Neural cell (in vitro differentiated cells): ENCODE data around the gene OCRL. TPM values are rescaled to one million over a fixed set of nuclear protein-coding genes. Genes with fewer than 3 reads are reported as not detected.

ENCODE experiments used
- H2AFZ ChIP-seq: fragments of 200-600, 300-800 bp; sonication (generic), shearing (Covaris generic); 2 replicates; pipeline ENCODE4 v1.6.0; 2014; ENCODE audit warnings: low read depth, mild to moderate bottlenecking, antibody characterized with exemption, low read length, moderate library complexity
- H3F3A ChIP-seq: fragments of 200-600 bp; shearing (Covaris generic); 2 replicates; pipeline ENCODE4 v1.6.1; 2016; ENCODE audit warnings: mild to moderate bottlenecking, moderate library complexity, mixed read lengths, antibody characterized with exemption, low read length; ENCODE audit not compliant: insufficient read depth, poor library complexity, severe bottlenecking
- H3K27ac ChIP-seq: fragments of 200-600, 300-800 bp; sonication (generic), shearing (Covaris generic); 2 replicates; pipeline ENCODE4 v1.5.1; 2014; ENCODE audit warnings: mild to moderate bottlenecking, low read length, moderate library complexity
- H3K27me3 ChIP-seq: fragments of 300-800, 200-600 bp; sonication (generic), shearing (Covaris generic); 2 replicates; pipeline ENCODE4 v1.6.0; 2014; ENCODE audit warnings: mild to moderate bottlenecking, low read depth, low read length, moderate library complexity; ENCODE audit not compliant: insufficient read depth
- H3K36me3 ChIP-seq: fragments of 300-800, 200-600 bp; sonication (generic), shearing (Covaris generic); 2 replicates; pipeline ENCODE4 v1.5.1; 2014; ENCODE audit warnings: mild to moderate bottlenecking, antibody characterized with exemption, low read length, moderate library complexity; ENCODE audit not compliant: insufficient read depth
- H3K4me2 ChIP-seq: fragments of 300-800, 200-600 bp; sonication (generic), shearing (Covaris generic); 2 replicates; pipeline ENCODE4 v1.6.0; 2014; ENCODE audit warnings: mild to moderate bottlenecking, low read length
- H3K4me3 ChIP-seq: fragments of 300-800, 200-600 bp; sonication (generic), shearing (Covaris generic); 2 replicates; pipeline ENCODE4 v1.5.1; 2014; ENCODE audit warnings: mild to moderate bottlenecking, low read length, moderate library complexity
- H3K79me2 ChIP-seq: fragments of 200-600 bp; shearing (Covaris generic); replicated peaks from 2 replicates; pipeline ENCODE4 v1.6.0; 2014; ENCODE audit warnings: mild to moderate bottlenecking, low read length, moderate library complexity; ENCODE audit not compliant: insufficient read depth
- H3K9ac ChIP-seq: fragments of 300-800, 200-600 bp; sonication (generic), shearing (Covaris generic); 2 replicates; pipeline ENCODE4 v1.6.1; 2016; ENCODE audit warnings: mild to moderate bottlenecking, low read length, mixed read lengths
- H3K9me2 ChIP-seq: fragments of 200-600 bp; shearing (Covaris generic); 2 replicates; pipeline ENCODE4 v1.6.1; 2016; ENCODE audit warnings: mild to moderate bottlenecking, low read length, mixed read lengths; ENCODE audit not compliant: insufficient read depth
- H3K9me3 ChIP-seq: fragments of 200-600, 300-800 bp; sonication (generic), shearing (Covaris generic); 2 replicates; pipeline ENCODE4 v1.6.1; 2016; ENCODE audit warnings: mild to moderate bottlenecking, mixed run types, low read length, moderate library complexity, mixed read lengths
- H4K20me1 ChIP-seq: fragments of 200-600 bp; shearing (Covaris generic); 2 replicates; pipeline ENCODE4 v1.6.1; 2016; ENCODE audit warnings: mild to moderate bottlenecking, mixed run types; ENCODE audit not compliant: insufficient read depth
- CTCF ChIP-seq: fragments of 450-650 bp; IDR thresholded peaks from 2 replicates; pipeline ENCODE4 v1.5.1; 2014; ENCODE audit warnings: antibody characterized with exemption, mild to moderate bottlenecking, moderate library complexity; ENCODE audit not compliant: poor library complexity, severe bottlenecking
- EP300 ChIP-seq: fragments of 450-650 bp; conservative IDR thresholded peaks from 2 replicates; pipeline ENCODE4 v1.6.1; 2014; ENCODE audit warnings: antibody characterized with exemption, mild to moderate bottlenecking, moderate library complexity; ENCODE audit not compliant: poor library complexity, severe bottlenecking
- EZH2 ChIP-seq: fragments of 200-600, 300-800 bp; shearing (Covaris generic), sonication (generic); IDR thresholded peaks from 2 replicates; pipeline ENCODE4 v1.6.1; 2014; ENCODE audit warnings: antibody characterized with exemption, low read length, borderline replicate concordance, mild to moderate bottlenecking; ENCODE audit not compliant: insufficient read depth, poor library complexity, severe bottlenecking
- MXI1 ChIP-seq: fragments of 450-650 bp; conservative IDR thresholded peaks from 2 replicates; pipeline ENCODE4 v1.6.1; 2014; ENCODE audit warnings: antibody characterized with exemption, mild to moderate bottlenecking; ENCODE audit not compliant: poor library complexity, severe bottlenecking
- POLR2AphosphoS5 ChIP-seq: IDR thresholded peaks from 2 replicates; pipeline ENCODE4 v1.6.1; 2012
- RAD21 ChIP-seq: fragments of 450-650 bp; conservative IDR thresholded peaks from 2 replicates; pipeline ENCODE4 v1.6.1; 2014; ENCODE audit warnings: antibody characterized with exemption, mild to moderate bottlenecking, moderate library complexity
- REST ChIP-seq: IDR thresholded peaks from 2 replicates; pipeline ENCODE4 v1.6.1; 2012; ENCODE audit warnings: borderline replicate concordance
- SMC3 ChIP-seq: fragments of 450-650 bp; conservative IDR thresholded peaks from 2 replicates; pipeline ENCODE4 v1.6.1; 2014; ENCODE audit warnings: antibody characterized with exemption, mild to moderate bottlenecking, moderate library complexity; ENCODE audit not compliant: poor library complexity
- TAF1 ChIP-seq: IDR thresholded peaks from 2 replicates; pipeline ENCODE4 v1.6.1; 2012; ENCODE audit warnings: low read depth
- polyA plus RNA-seq: library from polyadenylated mRNA; depleted of rRNA; stranded (reverse); fragments of >200 nt; gene quantifications from 2 replicates; pipeline ENCODE4 v1.2.3, GENCODE V29; 2014

The OCRL gene
- polyA plus RNA-seq, 1 donor from 2014 or later, result 27.9 TPM

GRCh38 chrX:129531132-129531531 is 8.9 kb upstream of the OCRL start:
- no peaks in the 10 kb centered on the region for H3K36me3 ChIP-seq
- no peaks in the 10 kb centered on the region for H3K9me2 ChIP-seq
- TF ChIP-seq MXI1 (no peak), EP300 (no peak), SMC3 (no peak)
- no peaks in the 10 kb centered on the region for H3K79me2 ChIP-seq
- no peak overlapping the region for H2AFZ ChIP-seq
- no peak overlapping the region for H3K9ac ChIP-seq
- no peak overlapping the region for H3K27ac ChIP-seq
- no peak overlapping the region for H3K4me3 ChIP-seq
- H3K4me2 ChIP-seq, result no peak overlapping the region
- H3K9me3 ChIP-seq, result no peaks in the 10 kb centered on the region
- no peaks in the 10 kb centered on the region for H3F3A ChIP-seq
- no peaks in the 10 kb centered on the region for H4K20me1 ChIP-seq
- H3K27me3 ChIP-seq, result no peaks in the 10 kb centered on the region

- Histone ChIP-seq H3K4me3 (no peak overlapping the region), H4K20me1 (no peaks in the 10 kb centered on the region), H3K9ac (no peak overlapping the region), H3K4me2 (no peak overlapping the region), H3K9me3 (no peaks in the 10 kb centered on the region), H3K79me2 (no peaks in the 10 kb centered on the region), H3K27me3 (no peaks in the 10 kb centered on the region), H2AFZ (no peak overlapping the region), H3K27ac (no peak overlapping the region), H3K36me3 (no peaks in the 10 kb centered on the region), H3F3A (no peaks in the 10 kb centered on the region), H3K9me2 (no peaks in the 10 kb centered on the region)
- TF ChIP-seq TAF1 (no peak), SMC3 (no peak), EZH2 (no peak), MXI1 (no peak), REST (no peak), EP300 (no peak), RAD21 (no peak)
These were observed 5.1 kb upstream of the OCRL start for GRCh38 chrX:129534816-129535578.

GRCh38 chrX:129540722-129541184 is 694 bp downstream of the OCRL start:
- Histone ChIP-seq H3K4me2 (peak overlapping the region; percentile 59), H3K9me3 (no peaks in the 10 kb centered on the region), H3F3A (no peaks in the 10 kb centered on the region), H2AFZ (no peak overlapping the region), H3K9ac (peak overlapping the region; percentile 56), H4K20me1 (no peaks in the 10 kb centered on the region), H3K9me2 (no peaks in the 10 kb centered on the region), H3K4me3 (peak overlapping the region; percentile 71), H3K27ac (no peak overlapping the region), H3K79me2 (no peaks in the 10 kb centered on the region), H3K36me3 (no peaks in the 10 kb centered on the region), H3K27me3 (no peaks in the 10 kb centered on the region)
- no peak for TF ChIP-seq EZH2
- TF ChIP-seq EP300, result no peak
- TF ChIP-seq POLR2AphosphoS5, result no peak
- no peak for TF ChIP-seq REST
- no peak for TF ChIP-seq CTCF
- no peak for TF ChIP-seq SMC3
- TF ChIP-seq RAD21, result no peak
- no peak for TF ChIP-seq TAF1
- TF ChIP-seq MXI1, result no peak
